Measurements from ENCODE around the gene RAB31.

The RAB31 gene

GRCh38 chr18:9694952-9695495 lies 13.1 kb upstream of the RAB31 start:
- H3K4me3 ChIP-seq (ENCODE audit: low read depth, low read length), result no peak overlapping the region
- no peak for TF ChIP-seq CTCF (IDR thresholded peaks at IDR 0.05; ENCODE audit: low read depth, low read length)

GRCh38 chr18:9695605-9696004 lies 12.5 kb upstream of the RAB31 start:
- H3K4me3 ChIP-seq (ENCODE audit: low read depth, low read length), result no peak overlapping the region
- no peak for TF ChIP-seq CTCF (IDR thresholded peaks at IDR 0.05; ENCODE audit: low read depth, low read length)

DNA sequence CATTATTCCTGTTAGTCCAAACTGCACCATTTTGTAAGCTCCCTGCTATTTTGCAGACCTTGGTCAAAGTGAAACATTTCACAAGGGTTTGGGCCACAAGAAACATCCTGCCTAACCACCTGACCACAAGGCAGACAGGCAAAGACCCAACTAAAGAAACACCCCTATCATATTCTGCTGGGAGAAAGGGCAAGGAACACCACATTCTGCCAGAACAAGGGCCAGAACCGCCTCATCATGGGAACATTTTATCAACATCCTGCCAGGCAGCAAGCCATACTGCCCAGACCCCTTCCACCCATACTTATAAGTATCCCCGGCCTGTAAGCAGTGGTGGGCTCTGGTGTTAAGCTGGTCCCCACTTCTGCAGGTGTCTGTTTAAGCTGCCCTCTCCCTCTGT lies 12.0 kb upstream of the RAB31 start:
- no peak for TF ChIP-seq CTCF (IDR thresholded peaks at IDR 0.05; ENCODE audit: low read depth, low read length)
- no peak overlapping the region for H3K4me3 ChIP-seq (ENCODE audit: low read depth, low read length)

- TF ChIP-seq CTCF (IDR thresholded peaks at IDR 0.05; ENCODE audit: low read depth, low read length), result no peak
These were observed 11.4 kb upstream of the RAB31 start for GRCh38 chr18:9696701-9697100.

DNA sequence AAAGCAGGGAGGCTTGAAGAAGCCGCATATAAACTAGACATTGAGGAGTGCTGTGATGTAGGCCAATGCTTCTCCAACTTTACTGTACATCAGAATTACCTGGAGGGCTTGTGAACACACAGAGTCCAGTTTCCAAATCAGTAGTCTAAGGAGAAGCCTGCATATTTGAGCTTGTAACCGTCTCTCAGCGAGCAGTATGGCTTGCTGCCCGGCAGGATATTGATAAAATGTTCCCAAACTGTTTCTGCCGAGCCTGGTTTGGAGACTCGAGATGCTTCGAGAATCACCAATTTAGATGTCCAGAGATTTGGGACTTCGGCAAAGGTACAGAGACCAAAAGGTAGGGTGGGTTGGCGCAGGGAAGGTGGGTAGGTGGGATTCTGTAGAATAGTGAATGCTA lies 11.0 kb upstream of the RAB31 start:
- H3K4me3 ChIP-seq (ENCODE audit: low read depth, low read length), result no peak overlapping the region
- TF ChIP-seq CTCF (IDR thresholded peaks at IDR 0.05; ENCODE audit: low read depth, low read length), result no peak

More at GRCh38 chr18:9696701-9697100, 11.4 kb upstream of the RAB31 start:
- no peak overlapping the region for H3K4me3 ChIP-seq (ENCODE audit: low read depth, low read length)

- no peak overlapping the region for H3K4me3 ChIP-seq (ENCODE audit: low read depth, low read length)
- no peak for TF ChIP-seq CTCF (IDR thresholded peaks at IDR 0.05; ENCODE audit: low read depth, low read length)
These were observed 9.6 kb upstream of the RAB31 start for GRCh38 chr18:9698497-9698896.

- TF ChIP-seq CTCF (IDR thresholded peaks at IDR 0.05; ENCODE audit: low read depth, low read length), result no peak
- H3K4me3 ChIP-seq (ENCODE audit: low read depth, low read length), result no peak overlapping the region
These were observed 7.8 kb upstream of the RAB31 start for GRCh38 chr18:9700261-9700796.

Data from WI38 (cell line).